Colon (tissue), 2 donors: ENCODE data around the gene STARD10.

Experiments
- FAIRE-seq: peaks from 2 replicates; lab custom pipeline; 2012; peaks lifted over from hg19 to GRCh38; lab: Jason Lieb, UNC
- donor health status: control.
- donor health status: control.

STARD10 gene

GRCh38 chr11:72724851-72725723 lies 68.8 kb downstream of the STARD10 start:
- FAIRE-seq: no peak

GRCh38 chr11:72724021-72724551 lies 69.8 kb downstream of the STARD10 start:
- no peak for FAIRE-seq

- no peak for FAIRE-seq
Measured at GRCh38 chr11:72723508-72723907, 70.3 kb downstream of the STARD10 start.

GRCh38 chr11:72722050-72722748 lies 71.6 kb downstream of the STARD10 start:
- FAIRE-seq: no peak

- FAIRE-seq: no peak
Measured at GRCh38 chr11:72721689-72722049, 72.2 kb downstream of the STARD10 start.

GRCh38 chr11:72721276-72721675 lies 72.6 kb downstream of the STARD10 start:
- FAIRE-seq: no peak

GRCh38 chr11:72720784-72721183 lies 73.1 kb downstream of the STARD10 start:
- no peak for FAIRE-seq

GRCh38 chr11:72720047-72720446 lies 73.8 kb downstream of the STARD10 start:
- no peak for FAIRE-seq

- no peak for FAIRE-seq
Measured at GRCh38 chr11:72719551-72719950, 74.3 kb downstream of the STARD10 start.

- no peak for FAIRE-seq
Measured at GRCh38 chr11:72719144-72719543, 74.7 kb downstream of the STARD10 start.

GRCh38 chr11:72718101-72718501 lies 75.7 kb downstream of the STARD10 start:
- FAIRE-seq: no peak

- no peak for FAIRE-seq
Measured at GRCh38 chr11:72716788-72717435, 76.9 kb downstream of the STARD10 start.

GRCh38 chr11:72716290-72716689 lies 77.6 kb downstream of the STARD10 start:
- no peak for FAIRE-seq

GRCh38 chr11:72712841-72713240 lies 81.0 kb downstream of the STARD10 start:
- no peak for FAIRE-seq

- no peak for FAIRE-seq
Measured at GRCh38 chr11:72712168-72712751, 81.6 kb downstream of the STARD10 start.

- FAIRE-seq: no peak
Measured at GRCh38 chr11:72711141-72711540, 82.7 kb downstream of the STARD10 start.

- no peak for FAIRE-seq
Measured at GRCh38 chr11:72710278-72710677, 83.6 kb downstream of the STARD10 start.

GRCh38 chr11:72709478-72710238 lies 84.2 kb downstream of the STARD10 start:
- no peak for FAIRE-seq

GRCh38 chr11:72707032-72707431 lies 86.8 kb downstream of the STARD10 start:
- no peak for FAIRE-seq

- no peak for FAIRE-seq
Measured at GRCh38 chr11:72706579-72706978, 87.3 kb downstream of the STARD10 start.
